Measurements from ENCODE around the gene CLCN1.

DNA sequence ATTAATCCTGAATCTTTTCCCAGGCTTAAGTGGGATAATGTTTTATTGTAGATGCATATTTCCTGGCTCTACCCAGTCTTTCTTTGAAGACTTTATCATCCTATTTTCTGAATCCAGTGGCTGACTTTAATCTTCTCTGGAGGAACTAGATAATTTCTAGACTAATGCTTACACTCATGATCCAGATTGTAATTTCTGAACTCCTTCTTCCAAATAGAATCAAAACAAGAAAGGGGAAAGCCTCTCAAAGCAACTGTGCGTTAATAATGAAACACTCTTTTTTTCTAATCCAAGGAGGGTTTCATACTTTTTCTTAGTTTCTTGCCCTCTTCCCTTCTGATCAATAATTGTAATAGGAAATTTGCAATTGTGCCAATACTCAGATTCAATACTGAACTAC, 44.7 kb upstream of the CLCN1 start:
- TF ChIP-seq, protein P1, sequence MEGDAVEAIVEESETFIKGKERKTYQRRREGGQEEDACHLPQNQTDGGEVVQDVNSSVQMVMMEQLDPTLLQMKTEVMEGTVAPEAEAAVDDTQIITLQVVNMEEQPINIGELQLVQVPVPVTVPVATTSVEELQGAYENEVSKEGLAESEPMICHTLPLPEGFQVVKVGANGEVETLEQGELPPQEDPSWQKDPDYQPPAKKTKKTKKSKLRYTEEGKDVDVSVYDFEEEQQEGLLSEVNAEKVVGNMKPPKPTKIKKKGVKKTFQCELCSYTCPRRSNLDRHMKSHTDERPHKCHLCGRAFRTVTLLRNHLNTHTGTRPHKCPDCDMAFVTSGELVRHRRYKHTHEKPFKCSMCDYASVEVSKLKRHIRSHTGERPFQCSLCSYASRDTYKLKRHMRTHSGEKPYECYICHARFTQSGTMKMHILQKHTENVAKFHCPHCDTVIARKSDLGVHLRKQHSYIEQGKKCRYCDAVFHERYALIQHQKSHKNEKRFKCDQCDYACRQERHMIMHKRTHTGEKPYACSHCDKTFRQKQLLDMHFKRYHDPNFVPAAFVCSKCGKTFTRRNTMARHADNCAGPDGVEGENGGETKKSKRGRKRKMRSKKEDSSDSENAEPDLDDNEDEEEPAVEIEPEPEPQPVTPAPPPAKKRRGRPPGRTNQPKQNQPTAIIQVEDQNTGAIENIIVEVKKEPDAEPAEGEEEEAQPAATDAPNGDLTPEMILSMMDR (IDR thresholded peaks at IDR 0.05), result no peak
- TF ChIP-seq EP300 (IDR thresholded peaks at IDR 0.05), result no peak
- no peak for TF ChIP-seq POLR2AphosphoS5 (IDR thresholded peaks at IDR 0.05)

All from esophagus muscularis mucosa (tissue), 4 donors.